Neural progenitor cell (in vitro differentiated cells): ENCODE data around the gene PANK4. TPM values are rescaled to one million over a fixed set of nuclear protein-coding genes. Genes with fewer than 3 reads are reported as not detected.

Source experiments
- DNase-seq: peaks from one replicate; pipeline ENCODE4 v3.0.0-alpha.2; 2016; ENCODE audit warnings: low spot score
- H2AFZ ChIP-seq: fragments of 200-600 bp; sonication (generic); replicated peaks from 2 replicates; pipeline ENCODE4 v1.6.1; 2016; ENCODE audit warnings: antibody characterized with exemption
- H3F3A ChIP-seq: fragments of 200-600 bp; sonication (generic); 2 replicates; pipeline ENCODE4 v1.6.1; 2016; ENCODE audit warnings: antibody characterized with exemption, low read depth
- H3K27ac ChIP-seq: fragments of 200-600 bp; sonication (generic); 2 replicates; pipeline ENCODE4 v1.5.1; 2016; ENCODE audit warnings: mild to moderate bottlenecking
- H3K27me3 ChIP-seq: fragments of 200-600 bp; sonication (generic); 2 replicates; pipeline ENCODE4 v1.6.1; 2016; ENCODE audit warnings: mild to moderate bottlenecking, moderate library complexity
- H3K36me3 ChIP-seq: fragments of 200-600 bp; sonication (generic); 2 replicates; pipeline ENCODE4 v1.5.1; 2016
- H3K4me1 ChIP-seq: fragments of 200-600 bp; sonication (generic); 2 replicates; pipeline ENCODE4 v1.6.1; 2016; ENCODE audit warnings: mixed run types
- H3K4me2 ChIP-seq: fragments of 200-600 bp; sonication (generic); 2 replicates; pipeline ENCODE4 v1.6.1; 2016
- H3K4me3 ChIP-seq: fragments of 200-600 bp; sonication (generic); 2 replicates; pipeline ENCODE4 v1.5.1; 2016
- H3K79me2 ChIP-seq: fragments of 200-600 bp; sonication (generic); 2 replicates; pipeline ENCODE4 v1.6.1; 2016; ENCODE audit warnings: low read depth
- H3K9ac ChIP-seq: fragments of 200-600 bp; sonication (generic); 2 replicates; pipeline ENCODE4 v1.6.1; 2016
- H3K9me3 ChIP-seq: fragments of 200-600 bp; sonication (generic); 2 replicates; pipeline ENCODE4 v1.5.1; 2016; ENCODE audit warnings: low read depth
- H4K20me1 ChIP-seq: fragments of 200-600 bp; sonication (generic); 2 replicates; pipeline ENCODE4 v1.6.1; 2016; ENCODE audit warnings: low read depth
- H3K27ac Mint-ChIP-seq: 3 replicates; pipeline ENCODE4 v1.8.0; 2021; ENCODE audit warnings: mixed read lengths
- H3K27me3 Mint-ChIP-seq: 2 replicates; pipeline ENCODE4 v1.8.0; 2022; ENCODE audit warnings: low read depth, mild to moderate bottlenecking, inconsistent platforms, moderate library complexity, mixed read lengths; ENCODE audit not compliant: insufficient read depth
- H3K36me3 Mint-ChIP-seq: 3 replicates; pipeline ENCODE4 v1.8.0; 2021; ENCODE audit warnings: mixed read lengths
- H3K4me1 Mint-ChIP-seq: 3 replicates; pipeline ENCODE4 v1.8.0; 2021; ENCODE audit warnings: mixed read lengths
- H3K4me3 Mint-ChIP-seq: 3 replicates; pipeline ENCODE4 v1.8.0; 2021; ENCODE audit warnings: mild to moderate bottlenecking, moderate library complexity, mixed read lengths
- H3K9me3 Mint-ChIP-seq: 3 replicates; pipeline ENCODE4 v1.8.0; 2020; ENCODE audit warnings: mixed read lengths
- EZH2 ChIP-seq: fragments of 200-600 bp; sonication (generic); IDR thresholded peaks from 2 replicates; pipeline ENCODE4 v1.6.1; 2017; ENCODE audit warnings: antibody characterized with exemption, mild to moderate bottlenecking, moderate library complexity
- EZH2phosphoT487 ChIP-seq: fragments of 200-600 bp; sonication (generic); IDR thresholded peaks from 2 replicates; pipeline ENCODE4 v1.6.1; 2017; ENCODE audit warnings: antibody characterized with exemption
- total RNA-seq: library from RNA; depleted of rRNA; stranded (reverse); fragments of >200 nt; gene quantifications from 2 replicates; pipeline ENCODE4 v1.2.3, GENCODE V29; 2015; ENCODE audit warnings: low replicate concordance
- TF ChIP-seq, protein P1 (sequence below): fragments of 200-600 bp; sonication (generic); IDR thresholded peaks from 2 replicates; pipeline ENCODE4 v1.5.1; 2017; ENCODE audit warnings: antibody characterized with exemption, mild to moderate bottlenecking

Gene PANK4
- total RNA-seq, 1 donor from 2014 or later: 30.6 TPM

DNA sequence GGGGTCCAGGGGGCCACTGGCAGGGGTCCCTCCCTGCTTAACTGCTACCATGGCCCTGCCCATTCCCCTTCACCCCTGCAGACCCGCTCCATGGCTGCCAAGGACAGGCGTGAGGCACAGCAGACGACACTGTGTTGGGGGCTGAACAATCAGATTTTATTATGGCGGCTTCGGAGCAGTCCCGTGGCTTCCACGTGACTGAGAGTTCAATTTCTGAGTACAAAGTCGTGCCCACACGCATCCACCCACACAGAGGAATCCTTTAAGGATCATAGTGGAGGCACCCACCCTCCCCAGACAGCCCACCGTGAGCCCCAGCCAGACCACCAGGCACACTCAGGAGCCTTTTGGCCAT, 2.2 kb upstream of the PANK4 start:
- Histone ChIP-seq H3K9me3 (no peaks in the 10 kb centered on the region), H3K4me3 (peak overlapping the region; percentile 62), H3F3A (peaks cover 23% of the 10 kb centered on the region), H3K27me3 (peaks cover 71% of the 10 kb centered on the region), H3K27ac (no peak overlapping the region), H3K9ac (no peak overlapping the region), H3K36me3 (no peaks in the 10 kb centered on the region), H3K4me2 (peak overlapping the region; percentile 81), H4K20me1 (peaks cover 54% of the 10 kb centered on the region), H3K4me1 (peaks cover 54% of the 10 kb centered on the region), H3K79me2 (peaks cover 24% of the 10 kb centered on the region), H2AFZ (no peak overlapping the region)
- TF ChIP-seq EZH2: peak; percentile 38
- TF ChIP-seq EZH2phosphoT487: no peak
- peaks cover 19% of the 10 kb centered on the region for H3K27me3 Mint-ChIP-seq
- H3K27ac Mint-ChIP-seq: no peak overlapping the region
- peaks cover 54% of the 10 kb centered on the region for H3K4me1 Mint-ChIP-seq
- peak overlapping the region; percentile 96 for H3K4me3 Mint-ChIP-seq
- DNase-seq: no peak
- H3K9me3 Mint-ChIP-seq: no peaks in the 10 kb centered on the region
- no peaks in the 10 kb centered on the region for H3K36me3 Mint-ChIP-seq

DNA sequence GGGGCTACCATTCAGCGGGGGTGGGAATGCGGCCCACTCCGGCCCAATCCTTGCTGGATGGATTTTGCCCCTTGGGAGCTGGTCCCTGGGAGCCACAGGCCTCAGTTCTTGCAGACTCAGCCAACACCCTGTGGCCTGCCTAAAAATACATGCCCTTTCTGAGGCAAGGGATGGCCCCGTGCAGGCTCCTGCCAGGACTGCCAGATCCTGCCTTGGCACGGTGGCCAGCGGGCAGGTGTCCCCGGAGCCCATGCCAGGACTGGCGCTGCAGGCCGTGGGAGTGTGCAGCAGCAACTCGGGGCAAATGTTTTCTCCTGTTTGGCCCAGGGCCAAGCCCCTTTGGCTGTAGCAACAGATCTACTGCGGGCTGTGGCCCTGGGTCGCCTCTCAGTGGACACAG, 1.6 kb upstream of the PANK4 start:
- H3K4me2 ChIP-seq: peak overlapping the region; percentile 81
- no peak overlapping the region for H3K27ac Mint-ChIP-seq
- H3K79me2 ChIP-seq: peaks cover 30% of the 10 kb centered on the region
- H3K4me1 ChIP-seq: peaks cover 48% of the 10 kb centered on the region
- DNase-seq: no peak
- no peaks in the 10 kb centered on the region for H3K9me3 ChIP-seq
- H3K36me3 ChIP-seq: no peaks in the 10 kb centered on the region
- no peak overlapping the region for H3K27ac ChIP-seq
- H3F3A ChIP-seq: peaks cover 23% of the 10 kb centered on the region
- TF ChIP-seq EZH2 (no peak), EZH2phosphoT487 (no peak)
- TF ChIP-seq, protein P1, sequence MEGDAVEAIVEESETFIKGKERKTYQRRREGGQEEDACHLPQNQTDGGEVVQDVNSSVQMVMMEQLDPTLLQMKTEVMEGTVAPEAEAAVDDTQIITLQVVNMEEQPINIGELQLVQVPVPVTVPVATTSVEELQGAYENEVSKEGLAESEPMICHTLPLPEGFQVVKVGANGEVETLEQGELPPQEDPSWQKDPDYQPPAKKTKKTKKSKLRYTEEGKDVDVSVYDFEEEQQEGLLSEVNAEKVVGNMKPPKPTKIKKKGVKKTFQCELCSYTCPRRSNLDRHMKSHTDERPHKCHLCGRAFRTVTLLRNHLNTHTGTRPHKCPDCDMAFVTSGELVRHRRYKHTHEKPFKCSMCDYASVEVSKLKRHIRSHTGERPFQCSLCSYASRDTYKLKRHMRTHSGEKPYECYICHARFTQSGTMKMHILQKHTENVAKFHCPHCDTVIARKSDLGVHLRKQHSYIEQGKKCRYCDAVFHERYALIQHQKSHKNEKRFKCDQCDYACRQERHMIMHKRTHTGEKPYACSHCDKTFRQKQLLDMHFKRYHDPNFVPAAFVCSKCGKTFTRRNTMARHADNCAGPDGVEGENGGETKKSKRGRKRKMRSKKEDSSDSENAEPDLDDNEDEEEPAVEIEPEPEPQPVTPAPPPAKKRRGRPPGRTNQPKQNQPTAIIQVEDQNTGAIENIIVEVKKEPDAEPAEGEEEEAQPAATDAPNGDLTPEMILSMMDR: no peak
- H3K27me3 ChIP-seq: peaks cover 65% of the 10 kb centered on the region
- no peaks in the 10 kb centered on the region for H3K36me3 Mint-ChIP-seq
- H3K9ac ChIP-seq: no peak overlapping the region
- peaks cover 49% of the 10 kb centered on the region for H3K4me1 Mint-ChIP-seq
- no peak overlapping the region for H3K4me3 ChIP-seq
- H3K4me3 Mint-ChIP-seq: peak overlapping the region; percentile 96
- H3K27me3 Mint-ChIP-seq: peaks cover 15% of the 10 kb centered on the region
- H2AFZ ChIP-seq: no peak overlapping the region
- H3K9me3 Mint-ChIP-seq: no peaks in the 10 kb centered on the region
- peaks cover 60% of the 10 kb centered on the region for H4K20me1 ChIP-seq

DNA sequence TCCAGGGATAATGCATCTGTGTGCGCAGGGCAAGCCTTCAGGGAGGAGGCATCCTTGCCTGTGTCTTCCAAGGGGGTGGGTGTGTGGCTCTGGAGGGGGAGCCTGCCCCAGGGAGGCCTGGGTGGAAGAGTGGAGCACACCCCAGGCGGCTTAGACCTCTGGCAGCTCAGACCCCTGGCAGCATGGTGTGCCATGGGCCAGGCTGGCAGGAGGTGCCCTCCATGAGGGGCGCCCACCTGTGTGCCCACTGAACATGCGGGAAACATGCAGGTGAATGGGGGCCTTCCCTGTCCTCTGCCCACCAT, 1.1 kb upstream of the PANK4 start:
- Mint-ChIP-seq H3K4me1 (peaks cover 44% of the 10 kb centered on the region), H3K4me3 (peak overlapping the region; percentile 96), H3K27me3 (peaks cover 13% of the 10 kb centered on the region), H3K27ac (no peak overlapping the region), H3K36me3 (no peaks in the 10 kb centered on the region), H3K9me3 (no peaks in the 10 kb centered on the region)
- no peak overlapping the region for H2AFZ ChIP-seq
- H3K79me2 ChIP-seq: peaks cover 35% of the 10 kb centered on the region
- peaks cover 43% of the 10 kb centered on the region for H3K4me1 ChIP-seq
- no peak overlapping the region for H3K27ac ChIP-seq
- H3K4me2 ChIP-seq: peak overlapping the region; percentile 72
- TF ChIP-seq EZH2: no peak
- no peak for TF ChIP-seq EZH2phosphoT487
- TF ChIP-seq, protein P1: no peak
- peaks cover 65% of the 10 kb centered on the region for H4K20me1 ChIP-seq
- no peak for DNase-seq
- no peaks in the 10 kb centered on the region for H3K9me3 ChIP-seq
- no peak overlapping the region for H3K9ac ChIP-seq
- no peak overlapping the region for H3K4me3 ChIP-seq
- H3K27me3 ChIP-seq: peaks cover 60% of the 10 kb centered on the region
- H3F3A ChIP-seq: peaks cover 23% of the 10 kb centered on the region
- H3K36me3 ChIP-seq: no peaks in the 10 kb centered on the region

DNA sequence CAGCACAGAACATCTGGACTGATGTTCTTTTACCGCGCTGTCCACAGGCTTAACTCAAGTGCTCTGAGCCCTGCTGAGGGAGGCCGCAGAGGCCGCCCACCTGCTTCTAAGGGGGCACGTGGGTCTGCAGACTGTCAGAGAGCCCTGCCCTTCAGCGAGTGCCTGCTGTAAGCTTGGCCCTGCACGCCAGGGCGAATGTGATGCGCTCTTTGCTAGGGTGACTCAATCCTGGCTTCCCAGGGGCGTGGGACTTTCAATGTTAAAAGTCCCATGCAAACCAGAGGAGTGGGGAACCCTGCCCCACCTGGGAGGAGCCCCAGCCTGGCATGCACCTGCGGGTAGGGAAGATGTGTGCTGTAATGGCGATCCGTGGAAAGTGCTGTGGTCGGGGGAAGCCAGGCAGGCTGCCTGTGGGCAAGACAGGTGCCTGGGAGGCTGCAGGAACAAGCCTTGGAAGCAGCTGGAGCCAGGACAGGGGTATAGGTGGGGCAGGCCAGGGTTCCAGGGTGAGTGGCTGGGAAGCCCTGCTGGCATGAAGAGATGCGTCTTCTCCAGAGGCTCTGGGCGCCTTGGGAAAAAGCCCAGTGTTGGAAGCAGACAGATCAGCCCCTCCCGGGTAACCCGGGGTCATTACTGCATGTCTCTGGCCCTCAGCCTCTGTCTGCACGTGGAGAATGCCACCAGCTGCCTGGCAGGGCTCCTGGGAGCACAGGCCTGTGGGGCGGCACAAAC, 594 bp upstream of the PANK4 start:
- Histone ChIP-seq H3K79me2 (peaks cover 40% of the 10 kb centered on the region), H3K4me3 (peak overlapping the region; percentile 94), H3K27me3 (peaks cover 55% of the 10 kb centered on the region), H3K9me3 (no peaks in the 10 kb centered on the region), H3F3A (peaks cover 23% of the 10 kb centered on the region), H2AFZ (no peak overlapping the region), H3K4me1 (peaks cover 43% of the 10 kb centered on the region), H3K27ac (no peak overlapping the region), H3K9ac (no peak overlapping the region), H3K36me3 (no peaks in the 10 kb centered on the region), H4K20me1 (peaks cover 70% of the 10 kb centered on the region), H3K4me2 (peak overlapping the region; percentile 72)
- DNase-seq: no peak
- peaks cover 42% of the 10 kb centered on the region for H3K4me1 Mint-ChIP-seq
- TF ChIP-seq EZH2phosphoT487 (no peak), EZH2 (no peak)
- TF ChIP-seq, protein P1: no peak
- H3K27ac Mint-ChIP-seq: no peak overlapping the region
- no peaks in the 10 kb centered on the region for H3K9me3 Mint-ChIP-seq
- H3K36me3 Mint-ChIP-seq: no peaks in the 10 kb centered on the region
- peak overlapping the region; percentile 96 for H3K4me3 Mint-ChIP-seq
- H3K27me3 Mint-ChIP-seq: peaks cover 12% of the 10 kb centered on the region
